SK-N-SH (cell line): ENCODE results near the gene EXTL2. TPM values are rescaled to one million over a fixed set of nuclear protein-coding genes. Genes with fewer than 3 reads are reported as not detected.

Experiments used
- CTCF ChIA-PET: fragments of 300-600, 350-600 bp; formaldehyde crosslinking; extraction: SDS; loops from one replicate; lab custom pipeline; 2021; lab: Yijun Ruan, JAX
- POLR2A ChIA-PET: fragments of 350-600 bp; sonication (Branson Sonifier 250); formaldehyde crosslinking; extraction: SDS; loops from one replicate; lab custom pipeline; 2020; ENCODE audit warnings: antibody characterized with exemption, inconsistent platforms; lab: Yijun Ruan, JAX
- DNase-seq: peaks from one replicate; pipeline ENCODE4 v3.0.0; 2012
- H2AFZ ChIP-seq: fragments of 200-600 bp; sonication (generic); 2 replicates; pipeline ENCODE4 v1.8.1; 2016; ENCODE audit warnings: antibody characterized with exemption, mild to moderate bottlenecking, low read depth
- H3F3A ChIP-seq: fragments of 200-600 bp; sonication (generic); replicated peaks from 2 replicates; pipeline ENCODE3; 2016; ENCODE audit warnings: antibody characterized with exemption, mild to moderate bottlenecking; ENCODE audit not compliant: insufficient read depth
- H3K27ac ChIP-seq, 2 experiments: fragments of 200-500 bp in 1 of 2; fragments of 200-600 bp in 1 of 2; sonication (Bioruptor generic) in 1 of 2; sonication (generic), shearing (Covaris generic) in 1 of 2; 2 replicates each; pipeline versions ENCODE4 v1.5.1 to v1.6.1; 2014 to 2016; ENCODE audit warnings: low read depth in 2 of 2, inconsistent platforms in 1 of 2, low read length in 1 of 2, mild to moderate bottlenecking in 1 of 2, mixed read lengths in 1 of 2
- H3K27me3 ChIP-seq: fragments of 200-600 bp; sonication (generic), shearing (Covaris generic); 2 replicates; pipeline ENCODE4 v1.6.1; 2016; ENCODE audit warnings: mixed run types; ENCODE audit not compliant: insufficient read depth
- H3K36me3 ChIP-seq, 2 experiments: fragments of 200-500 bp in 1 of 2; fragments of 200-600 bp in 1 of 2; sonication (Bioruptor generic) in 1 of 2; sonication (generic) in 1 of 2; replicated peaks in 1 of 2; 2 replicates each; pipeline versions ENCODE3 to v1.5.1; 2014 to 2016; ENCODE audit warnings: low read length in 1 of 2, mild to moderate bottlenecking in 1 of 2; ENCODE audit not compliant: insufficient read depth in 2 of 2, control insufficient read depth in 1 of 2
- H3K4me1 ChIP-seq, 2 experiments: fragments of 200-500 bp in 1 of 2; fragments of 200-600 bp in 1 of 2; sonication (Bioruptor generic) in 1 of 2; sonication (generic), shearing (Covaris generic) in 1 of 2; 2 replicates each; pipeline versions ENCODE4 v1.5.1 to v1.6.1; 2014 to 2016; ENCODE audit warnings: low read depth in 1 of 2, low read length in 1 of 2, mixed run types in 1 of 2; ENCODE audit not compliant: insufficient read depth in 2 of 2, control insufficient read depth in 1 of 2
- H3K4me2 ChIP-seq: fragments of 200-600 bp; sonication (generic), shearing (Covaris generic); 2 replicates; pipeline ENCODE4 v1.6.1; 2017; ENCODE audit warnings: mixed run types
- H3K4me3 ChIP-seq, 2 experiments: fragments of 200-500 bp in 1 of 2; fragments of 200-600 bp in 1 of 2; sonication (Bioruptor generic) in 1 of 2; sonication (generic), shearing (Covaris generic) in 1 of 2; 2 replicates each; pipeline versions ENCODE4 v1.5.1 to v1.8.1; 2014 to 2016; ENCODE audit warnings: low read depth in 2 of 2, inconsistent platforms in 1 of 2, low read length in 1 of 2, mild to moderate bottlenecking in 1 of 2, mixed read lengths in 1 of 2, moderate library complexity in 1 of 2
- H3K79me2 ChIP-seq: fragments of 200-600 bp; sonication (generic); 2 replicates; pipeline ENCODE4 v1.8.1; 2017; ENCODE audit warnings: mild to moderate bottlenecking; ENCODE audit not compliant: insufficient read depth
- H3K9ac ChIP-seq: fragments of 200-600 bp; sonication (generic); 2 replicates; pipeline ENCODE4 v1.6.1; 2017; ENCODE audit warnings: mixed run types
- H3K9me2 ChIP-seq: fragments of 200-600 bp; sonication (generic); 2 replicates; pipeline ENCODE4 v1.6.1; 2017; ENCODE audit warnings: mixed run types
- H3K9me3 ChIP-seq: fragments of 200-600 bp; sonication (generic); 2 replicates; pipeline ENCODE4 v1.6.1; 2017; ENCODE audit warnings: mixed run types, mild to moderate bottlenecking, moderate library complexity
- H4K20me1 ChIP-seq: fragments of 200-600 bp; sonication (generic); 2 replicates; pipeline ENCODE4 v1.6.1; 2017; ENCODE audit warnings: mild to moderate bottlenecking, mixed run types; ENCODE audit not compliant: insufficient read depth
- EZH2phosphoT487 ChIP-seq: fragments of 200-600 bp; sonication (generic); IDR thresholded peaks from 2 replicates; pipeline ENCODE4 v1.6.1; 2017; ENCODE audit warnings: low read depth, mixed run types, mild to moderate bottlenecking, antibody characterized with exemption, moderate library complexity, borderline replicate concordance
- FOSL2 ChIP-seq: IDR thresholded peaks from 2 replicates; pipeline ENCODE4 v1.4.0; 2012; ENCODE audit warnings: low read depth, mild to moderate bottlenecking, moderate library complexity, borderline replicate concordance
- GABPA ChIP-seq: IDR thresholded peaks from 2 replicates; pipeline ENCODE4 v1.4.0; 2012; ENCODE audit warnings: low read depth, mild to moderate bottlenecking
- JUND ChIP-seq: IDR thresholded peaks from 2 replicates; pipeline ENCODE4 v1.4.0; 2012
- MXI1 ChIP-seq: IDR thresholded peaks from 2 replicates; pipeline ENCODE4 v1.6.1; 2012; ENCODE audit warnings: mild to moderate bottlenecking, low read depth, low read length, improper control_type of control experiment
- NFIC ChIP-seq: IDR thresholded peaks from 2 replicates; pipeline ENCODE4 v1.4.0; 2012; ENCODE audit warnings: borderline replicate concordance
- RCOR1 ChIP-seq: fragments of 150-350 bp; IDR thresholded peaks from 2 replicates; pipeline ENCODE4 v1.6.1; 2017; ENCODE audit warnings: antibody characterized with exemption, low read length
- RFX5 ChIP-seq: IDR thresholded peaks from 2 replicates; pipeline ENCODE4 v1.6.1; 2012; ENCODE audit warnings: mild to moderate bottlenecking, improper control_type of control experiment, low read length
- SIN3A ChIP-seq: IDR thresholded peaks from 2 replicates; pipeline ENCODE4 v1.6.1; 2012; ENCODE audit warnings: low read depth, mild to moderate bottlenecking, low read length, moderate library complexity, borderline replicate concordance
- TCF12 ChIP-seq: IDR thresholded peaks from 2 replicates; pipeline ENCODE4 v1.4.0; 2012
- YY1 ChIP-seq: IDR thresholded peaks from 2 replicates; pipeline ENCODE4 v1.4.0; 2012; ENCODE audit warnings: low read depth, mild to moderate bottlenecking
- WGBS: methylation state at CpG from one replicate; pipeline ENCODE4 v1.1.6; 2017; ENCODE audit warnings: low lambda C conversion rate; 5-methylcytosine and 5-hydroxymethylcytosine counted together
- polyA plus RNA-seq, 3 experiments: library from polyadenylated mRNA; depleted of rRNA; stranded (reverse); fragments of >200 nt; gene quantifications; 2 replicates each; pipeline ENCODE4 v1.2.3, GENCODE V29; 2012
- TF ChIP-seq, protein P1 (sequence below): IDR thresholded peaks from 2 replicates; pipeline ENCODE4 v1.4.0; 2012; ENCODE audit warnings: low read depth, borderline replicate concordance
- TF ChIP-seq, protein P2 (sequence below): IDR thresholded peaks from 2 replicates; pipeline ENCODE4 v1.4.0; 2012; ENCODE audit warnings: low read depth, borderline replicate concordance
- TF ChIP-seq, protein P3 (sequence below): fragments of 150-350 bp; IDR thresholded peaks from 2 replicates; pipeline ENCODE4 v1.6.1; 2016; ENCODE audit warnings: mild to moderate bottlenecking, low read depth, low read length
- TF ChIP-seq, protein P4 (sequence below): IDR thresholded peaks from 2 replicates; pipeline ENCODE4 v1.4.0; 2012; ENCODE audit warnings: low read depth

EXTL2 gene
- polyA plus RNA-seq, 1 of the 3 experiments (the other 2 are of a cell fraction), result 20.3 TPM

DNA sequence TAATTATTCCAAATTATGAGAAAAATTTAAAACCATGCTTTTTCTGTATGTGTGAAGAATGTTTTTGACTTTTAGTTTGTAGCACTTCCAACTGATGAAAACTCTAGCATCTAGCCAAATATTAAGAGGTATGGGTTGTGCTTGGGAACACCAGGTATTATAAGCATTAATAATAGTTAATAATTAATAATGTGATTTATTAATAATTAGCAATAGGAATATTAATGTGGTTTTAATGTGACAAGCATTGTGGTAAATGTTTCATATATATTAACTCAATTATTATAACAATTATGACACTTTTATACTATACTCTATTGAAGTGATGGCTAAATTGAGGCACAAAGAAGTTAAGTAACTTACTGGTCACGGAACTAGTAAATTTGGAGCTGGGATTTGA lies 9.1 kb upstream of the EXTL2 start (continued):
- TF ChIP-seq, protein P1, sequence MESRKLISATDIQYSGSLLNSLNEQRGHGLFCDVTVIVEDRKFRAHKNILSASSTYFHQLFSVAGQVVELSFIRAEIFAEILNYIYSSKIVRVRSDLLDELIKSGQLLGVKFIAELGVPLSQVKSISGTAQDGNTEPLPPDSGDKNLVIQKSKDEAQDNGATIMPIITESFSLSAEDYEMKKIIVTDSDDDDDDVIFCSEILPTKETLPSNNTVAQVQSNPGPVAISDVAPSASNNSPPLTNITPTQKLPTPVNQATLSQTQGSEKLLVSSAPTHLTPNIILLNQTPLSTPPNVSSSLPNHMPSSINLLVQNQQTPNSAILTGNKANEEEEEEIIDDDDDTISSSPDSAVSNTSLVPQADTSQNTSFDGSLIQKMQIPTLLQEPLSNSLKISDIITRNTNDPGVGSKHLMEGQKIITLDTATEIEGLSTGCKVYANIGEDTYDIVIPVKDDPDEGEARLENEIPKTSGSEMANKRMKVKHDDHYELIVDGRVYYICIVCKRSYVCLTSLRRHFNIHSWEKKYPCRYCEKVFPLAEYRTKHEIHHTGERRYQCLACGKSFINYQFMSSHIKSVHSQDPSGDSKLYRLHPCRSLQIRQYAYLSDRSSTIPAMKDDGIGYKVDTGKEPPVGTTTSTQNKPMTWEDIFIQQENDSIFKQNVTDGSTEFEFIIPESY, result no peak
- TF ChIP-seq, protein P2, sequence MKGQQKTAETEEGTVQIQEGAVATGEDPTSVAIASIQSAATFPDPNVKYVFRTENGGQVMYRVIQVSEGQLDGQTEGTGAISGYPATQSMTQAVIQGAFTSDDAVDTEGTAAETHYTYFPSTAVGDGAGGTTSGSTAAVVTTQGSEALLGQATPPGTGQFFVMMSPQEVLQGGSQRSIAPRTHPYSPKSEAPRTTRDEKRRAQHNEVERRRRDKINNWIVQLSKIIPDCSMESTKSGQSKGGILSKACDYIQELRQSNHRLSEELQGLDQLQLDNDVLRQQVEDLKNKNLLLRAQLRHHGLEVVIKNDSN, result no peak
- TF ChIP-seq EZH2phosphoT487 (no peak), GABPA (no peak), FOSL2 (no peak), RCOR1 (no peak)
- TF ChIP-seq, all 33 proteins: peak for 0

DNA sequence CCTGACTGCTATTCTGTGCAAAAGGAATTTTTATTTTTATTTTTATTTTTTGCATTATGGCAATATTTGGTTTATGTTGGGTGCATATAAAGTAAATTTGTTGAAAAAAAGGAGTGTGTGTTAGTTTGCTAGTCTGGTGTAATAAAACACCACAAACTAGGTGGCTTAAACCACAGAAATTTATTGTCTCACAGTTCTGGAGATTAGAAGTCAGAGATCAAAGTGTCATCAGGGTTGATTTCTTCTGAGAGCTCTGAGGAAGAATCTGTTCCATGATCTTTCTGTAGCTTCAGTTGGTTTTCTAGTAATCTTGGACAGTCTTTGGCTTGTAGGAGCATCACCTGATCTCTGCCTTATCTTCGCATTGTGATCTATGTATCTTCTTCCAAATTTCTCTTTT lies 7.7 kb upstream of the EXTL2 start:
- Histone ChIP-seq H3K9ac (no peak overlapping the region), H3K27me3 (no peaks in the 10 kb centered on the region), H3K9me2 (no peaks in the 10 kb centered on the region), H3F3A (peaks cover 7% of the 10 kb centered on the region), H3K9me3 (no peaks in the 10 kb centered on the region; the same call in 1 of the 2 replicates)
- 96% methylated on average over 1 of the region's 1 CpG for WGBS
- TF ChIP-seq NFIC, result no peak
- TF ChIP-seq, all 33 proteins: peak for 0
- CTCF ChIA-PET, result interaction anchor here (1.0 to 2.0 kb wide), 2 partner anchors 34 to 36 kb away, joined by 3 to 4 read pairs; no protein-coding TSS in a partner anchor
- H3K4me1 ChIP-seq, result peaks cover 0 to 8% of the 10 kb centered on the region in 2 experiments; a peak in 1 of 4 replicates
- no peaks in the 10 kb centered on the region for H4K20me1 ChIP-seq
- POLR2A ChIA-PET, result interaction anchor here (0.6 kb wide), 1 partner anchor 900 kb away, joined by 6 read pairs; no protein-coding TSS in a partner anchor
- peaks cover 66% of the 10 kb centered on the region for H3K79me2 ChIP-seq
- H3K27ac ChIP-seq, result no peak overlapping the region
- no peak overlapping the region for H3K4me2 ChIP-seq
- no peak for DNase-seq
- H3K4me3 ChIP-seq, result no peak overlapping the region
- H3K36me3 ChIP-seq, result peaks cover 84 to 93% of the 10 kb centered on the region in 2 experiments
- no peak overlapping the region for H2AFZ ChIP-seq

DNA sequence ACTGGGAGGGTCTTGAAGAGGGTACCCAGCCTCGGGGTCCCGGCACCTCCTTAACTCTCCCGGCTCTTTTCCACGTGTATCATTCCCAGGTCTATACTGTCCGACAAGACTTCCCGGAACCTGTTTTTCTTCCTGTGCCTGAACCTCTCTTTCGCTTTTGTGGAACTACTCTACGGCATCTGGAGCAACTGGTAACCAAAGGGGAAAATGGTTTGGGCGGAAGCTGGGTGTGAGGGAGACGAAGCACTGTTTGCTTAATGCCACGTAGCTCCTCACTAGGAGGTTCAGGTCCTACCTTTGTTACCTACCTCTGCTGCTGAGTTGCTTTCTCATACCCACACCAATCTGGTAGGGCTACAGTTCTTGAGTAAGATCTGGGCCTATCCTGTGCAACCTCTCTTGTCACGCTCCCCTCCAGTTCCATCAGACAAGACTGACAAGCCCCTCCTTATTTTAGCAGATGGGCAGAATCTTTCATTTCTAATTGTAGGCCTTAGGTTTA lies 1.9 kb upstream of the EXTL2 start:
- peaks cover 8 to 17% of the 10 kb centered on the region in 2 experiments; a peak in 3 of 4 replicates for H3K4me1 ChIP-seq
- no peaks in the 10 kb centered on the region for H3K9me3 ChIP-seq
- CTCF ChIA-PET, result interaction anchor here (0.9 to 1.3 kb wide), 2 partner anchors 342 to 392 kb away, joined by 3 read pairs; no protein-coding TSS in a partner anchor
- H2AFZ ChIP-seq, result peak overlapping the region; percentile 90
- peak overlapping the region; percentile 92 for H3K4me2 ChIP-seq
- H3K4me3 ChIP-seq, result peak overlapping the region; percentile 95 to 99
- H3K79me2 ChIP-seq, result peaks cover 73% of the 10 kb centered on the region
- no peaks in the 10 kb centered on the region for H4K20me1 ChIP-seq
- TF ChIP-seq SIN3A (0 out of 2 replicates have a peak, but pooled peaks have one; percentile 12), YY1 (no peak), JUND (no peak), TCF12 (no peak), RFX5 (no peak), MXI1 (peak; percentile 49; the same call in 1 of the 2 replicates)
- TF ChIP-seq, protein P3, sequence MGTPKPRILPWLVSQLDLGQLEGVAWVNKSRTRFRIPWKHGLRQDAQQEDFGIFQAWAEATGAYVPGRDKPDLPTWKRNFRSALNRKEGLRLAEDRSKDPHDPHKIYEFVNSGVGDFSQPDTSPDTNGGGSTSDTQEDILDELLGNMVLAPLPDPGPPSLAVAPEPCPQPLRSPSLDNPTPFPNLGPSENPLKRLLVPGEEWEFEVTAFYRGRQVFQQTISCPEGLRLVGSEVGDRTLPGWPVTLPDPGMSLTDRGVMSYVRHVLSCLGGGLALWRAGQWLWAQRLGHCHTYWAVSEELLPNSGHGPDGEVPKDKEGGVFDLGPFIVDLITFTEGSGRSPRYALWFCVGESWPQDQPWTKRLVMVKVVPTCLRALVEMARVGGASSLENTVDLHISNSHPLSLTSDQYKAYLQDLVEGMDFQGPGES, result no peak
- TF ChIP-seq, protein P4, sequence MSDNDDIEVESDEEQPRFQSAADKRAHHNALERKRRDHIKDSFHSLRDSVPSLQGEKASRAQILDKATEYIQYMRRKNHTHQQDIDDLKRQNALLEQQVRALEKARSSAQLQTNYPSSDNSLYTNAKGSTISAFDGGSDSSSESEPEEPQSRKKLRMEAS, result 0 out of 2 replicates have a peak, but pooled peaks have one; percentile 17
- peak overlapping the region; percentile 96 to 99 for H3K27ac ChIP-seq
- peaks cover 37 to 38% of the 10 kb centered on the region in 2 experiments for H3K36me3 ChIP-seq
- peak overlapping the region; percentile 94 for H3K9ac ChIP-seq
- no peaks in the 10 kb centered on the region for H3K27me3 ChIP-seq
- DNase-seq, result peak; percentile 41
- peaks cover 13% of the 10 kb centered on the region for H3F3A ChIP-seq
- POLR2A ChIA-PET, result no interaction called here
- no peaks in the 10 kb centered on the region for H3K9me2 ChIP-seq
- under 1% methylated on average over 12 of the region's 12 CpGs for WGBS
